ENCODE data around the gene COLQ. TPM values are rescaled to one million over a fixed set of nuclear protein-coding genes. Genes with fewer than 3 reads are reported as not detected.

COLQ gene
- total RNA-seq, 1 donor from 2014 or later = 2.1 TPM

- no peak for DNase-seq (ENCODE audit: low spot score)
- H3K36me3 Mint-ChIP-seq (ENCODE audit: low read depth, unreplicated experiment) = peaks cover 9% of the 10 kb centered on the region
- TF ChIP-seq CTCF (IDR thresholded peaks at IDR 0.05; ENCODE audit: unreplicated experiment) = no peak
- no peak overlapping the region for H3K4me3 Mint-ChIP-seq (ENCODE audit: unreplicated experiment)
- H3K27ac Mint-ChIP-seq (ENCODE audit: unreplicated experiment) = no peak overlapping the region
- no peaks in the 10 kb centered on the region for H3K9me3 Mint-ChIP-seq (ENCODE audit: unreplicated experiment)
- no peaks in the 10 kb centered on the region for H3K4me1 Mint-ChIP-seq (ENCODE audit: unreplicated experiment)
- peaks cover 6% of the 10 kb centered on the region for H3K27me3 Mint-ChIP-seq (ENCODE audit: unreplicated experiment)
Measured at GRCh38 chr3:15454965-15455364, 66.5 kb downstream of the COLQ start.

DNA sequence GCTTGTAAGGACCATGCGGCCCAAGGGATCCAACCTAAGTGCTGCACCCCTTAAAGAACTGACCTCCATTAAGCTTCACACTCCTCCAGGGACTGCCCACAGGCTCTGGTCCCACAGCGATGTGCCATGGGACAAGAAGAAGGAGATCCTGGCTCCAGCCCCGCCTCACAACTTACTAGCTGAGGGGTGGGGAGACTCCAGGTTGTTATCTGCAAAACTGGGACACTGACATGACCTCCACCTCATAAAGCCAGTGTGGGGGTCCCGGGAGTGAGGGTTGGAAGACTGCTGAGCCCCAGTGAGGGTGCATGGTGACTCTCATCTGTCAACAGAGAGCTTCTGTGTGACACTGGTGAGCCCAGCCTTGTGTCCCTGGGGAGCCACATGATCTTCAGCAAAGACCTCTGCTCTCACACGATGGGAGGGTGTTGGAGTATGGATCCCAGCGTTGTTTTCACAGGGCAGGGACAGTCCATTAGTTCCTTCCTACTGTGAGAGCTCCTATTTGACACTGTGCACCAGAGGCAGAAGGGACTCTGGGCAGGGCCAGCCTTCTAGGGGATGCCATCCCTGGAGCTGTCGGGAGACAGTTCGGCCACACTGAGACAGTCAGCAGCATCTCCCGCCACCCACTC, 67.4 kb downstream of the COLQ start:
- Mint-ChIP-seq H3K4me3 (ENCODE audit: unreplicated experiment) (no peak overlapping the region), H3K36me3 (ENCODE audit: low read depth, unreplicated experiment) (peaks cover 9% of the 10 kb centered on the region), H3K27me3 (ENCODE audit: unreplicated experiment) (peaks cover 6% of the 10 kb centered on the region), H3K9me3 (ENCODE audit: unreplicated experiment) (no peaks in the 10 kb centered on the region), H3K4me1 (ENCODE audit: unreplicated experiment) (no peaks in the 10 kb centered on the region), H3K27ac (ENCODE audit: unreplicated experiment) (no peak overlapping the region)
- TF ChIP-seq CTCF (IDR thresholded peaks at IDR 0.05; ENCODE audit: unreplicated experiment) = no peak
- DNase-seq (ENCODE audit: low spot score) = no peak

DNA sequence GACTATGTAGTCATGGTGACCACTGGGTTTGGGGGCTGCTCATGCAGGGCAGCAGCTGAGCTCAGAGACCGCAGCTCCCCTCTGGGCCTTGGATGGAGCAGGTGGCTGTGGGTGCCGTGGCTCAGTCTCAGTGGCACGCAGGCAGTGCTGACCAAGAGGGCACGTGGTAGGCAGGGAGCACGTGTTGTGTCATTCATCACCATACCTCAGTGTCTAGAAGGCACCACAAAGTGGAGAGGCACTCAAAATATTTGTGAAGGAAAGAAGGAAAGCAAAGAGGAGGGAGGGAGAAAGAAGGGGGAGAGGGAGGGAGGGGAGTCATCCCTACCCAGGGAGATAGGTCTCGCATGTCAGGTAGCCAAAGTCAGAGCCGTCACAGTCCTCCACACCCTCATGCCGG, 68.0 kb downstream of the COLQ start:
- DNase-seq (ENCODE audit: low spot score) = no peak
- no peaks in the 10 kb centered on the region for H3K4me1 Mint-ChIP-seq (ENCODE audit: unreplicated experiment)
- H3K4me3 Mint-ChIP-seq (ENCODE audit: unreplicated experiment) = no peak overlapping the region
- no peak for TF ChIP-seq CTCF (IDR thresholded peaks at IDR 0.05; ENCODE audit: unreplicated experiment)
- H3K27ac Mint-ChIP-seq (ENCODE audit: unreplicated experiment) = no peak overlapping the region
- peaks cover 6% of the 10 kb centered on the region for H3K27me3 Mint-ChIP-seq (ENCODE audit: unreplicated experiment)
- no peaks in the 10 kb centered on the region for H3K9me3 Mint-ChIP-seq (ENCODE audit: unreplicated experiment)
- H3K36me3 Mint-ChIP-seq (ENCODE audit: low read depth, unreplicated experiment) = peaks cover 9% of the 10 kb centered on the region

- no peak for TF ChIP-seq CTCF (IDR thresholded peaks at IDR 0.05; ENCODE audit: unreplicated experiment)
- H3K27ac Mint-ChIP-seq (ENCODE audit: unreplicated experiment) = no peak overlapping the region
- H3K36me3 Mint-ChIP-seq (ENCODE audit: low read depth, unreplicated experiment) = peaks cover 6% of the 10 kb centered on the region
- no peak overlapping the region for H3K4me3 Mint-ChIP-seq (ENCODE audit: unreplicated experiment)
- H3K27me3 Mint-ChIP-seq (ENCODE audit: unreplicated experiment) = peaks cover 6% of the 10 kb centered on the region
- no peak for DNase-seq (ENCODE audit: low spot score)
- no peaks in the 10 kb centered on the region for H3K4me1 Mint-ChIP-seq (ENCODE audit: unreplicated experiment)
- H3K9me3 Mint-ChIP-seq (ENCODE audit: unreplicated experiment) = no peaks in the 10 kb centered on the region
Measured at GRCh38 chr3:15452961-15453360, 68.5 kb downstream of the COLQ start.

- Mint-ChIP-seq H3K4me1 (ENCODE audit: unreplicated experiment) (no peaks in the 10 kb centered on the region), H3K27ac (ENCODE audit: unreplicated experiment) (no peak overlapping the region), H3K36me3 (ENCODE audit: low read depth, unreplicated experiment) (peaks cover 6% of the 10 kb centered on the region), H3K4me3 (ENCODE audit: unreplicated experiment) (no peak overlapping the region), H3K9me3 (ENCODE audit: unreplicated experiment) (no peaks in the 10 kb centered on the region), H3K27me3 (ENCODE audit: unreplicated experiment) (peaks cover 6% of the 10 kb centered on the region)
- no peak for TF ChIP-seq CTCF (IDR thresholded peaks at IDR 0.05; ENCODE audit: unreplicated experiment)
- DNase-seq (ENCODE audit: low spot score) = no peak
Measured at GRCh38 chr3:15452156-15452555, 69.3 kb downstream of the COLQ start.

Data from endothelial cell (in vitro differentiated cells).